CD4-positive, alpha-beta memory T cell (primary cell): ENCODE data around the gene MRPS27. TPM values are rescaled to one million over a fixed set of nuclear protein-coding genes. Genes with fewer than 3 reads are reported as not detected.

ENCODE experiments used
- CTCF ChIA-PET: fragments of 350-600 bp; sonication (Branson Sonifier 250); formaldehyde crosslinking; loops from one replicate; lab custom pipeline; 2021; ENCODE audit warnings: inconsistent platforms; ENCODE audit not compliant: partially characterized antibody; lab: Charles Lee
- POLR2A ChIA-PET: fragments of 350-600 bp; sonication (Branson Sonifier 250); formaldehyde crosslinking; loops from one replicate; lab custom pipeline; 2021; ENCODE audit not compliant: partially characterized antibody; lab: Charles Lee
- DNase-seq, 5 donors: peaks; one replicate each; pipeline versions ENCODE4 v3.0.0 to v3.0.0-alpha.2; 2020 to 2022; ENCODE audit warnings: mixed read lengths in 1 of 5
- H3K27ac ChIP-seq: one replicate; pipeline ENCODE4 v1.7.0; 2013; ENCODE audit warnings: low read depth, low read length
- H3K27me3 ChIP-seq: 2 replicates; pipeline ENCODE4 v1.7.0; 2013; ENCODE audit warnings: mild to moderate bottlenecking, low read length, moderate library complexity; ENCODE audit not compliant: insufficient read depth
- H3K36me3 ChIP-seq: 2 replicates; pipeline ENCODE4 v1.7.0; 2013; ENCODE audit warnings: mild to moderate bottlenecking, low read length, moderate library complexity; ENCODE audit not compliant: insufficient read depth
- H3K4me1 ChIP-seq: 2 replicates; pipeline ENCODE4 v1.7.0; 2013; ENCODE audit warnings: mild to moderate bottlenecking, low read length, moderate library complexity; ENCODE audit not compliant: insufficient read depth
- H3K4me3 ChIP-seq, 2 donors: one replicate each; pipeline ENCODE4 v1.7.0; 2013; ENCODE audit warnings: low read length in 2 of 2, mild to moderate bottlenecking in 1 of 2
- H3K9me3 ChIP-seq, 2 donors: one replicate each; pipeline ENCODE4 v1.7.0; 2013; ENCODE audit warnings: low read length in 2 of 2, control low read depth in 1 of 2; ENCODE audit not compliant: control insufficient read depth in 1 of 2
- H3K27ac Mint-ChIP-seq, 7 donors: one replicate each; pipeline ENCODE4 v1.8.0; 2020 to 2021; ENCODE audit warnings: mixed read lengths in 7 of 7, mild to moderate bottlenecking in 6 of 7, inconsistent platforms in 3 of 7, moderate library complexity in 3 of 7
- H3K27me3 Mint-ChIP-seq, 2 donors: one replicate each; pipeline ENCODE4 v1.8.0; 2020 to 2021; ENCODE audit warnings: mixed read lengths in 2 of 2
- H3K36me3 Mint-ChIP-seq, 2 donors: one replicate each; pipeline ENCODE4 v1.8.0; 2020 to 2021; ENCODE audit warnings: mixed read lengths in 2 of 2, inconsistent platforms in 1 of 2, mild to moderate bottlenecking in 1 of 2
- H3K4me1 Mint-ChIP-seq, 4 donors: one replicate each; pipeline ENCODE4 v1.8.0; 2020 to 2021; ENCODE audit warnings: mixed read lengths in 4 of 4, mild to moderate bottlenecking in 1 of 4
- H3K4me3 Mint-ChIP-seq, 8 donors: one replicate each; pipeline ENCODE4 v1.8.0; 2020 to 2021; ENCODE audit warnings: mixed read lengths in 8 of 8, mild to moderate bottlenecking in 7 of 8, moderate library complexity in 6 of 8, inconsistent platforms in 3 of 8
- H3K9me3 Mint-ChIP-seq, 8 donors: one replicate each; pipeline ENCODE4 v1.8.0; 2020 to 2021; ENCODE audit warnings: mixed read lengths in 8 of 8, mild to moderate bottlenecking in 5 of 8, inconsistent platforms in 3 of 8, moderate library complexity in 1 of 8
- intact Hi-C: fragments of 100-400 bp; cut with micrococcal nuclease; formaldehyde crosslinking; loops from one replicate; pipeline ENCODE4 v1.15.1; 2023
- microRNA-seq: library from miRNA; unstranded; fragments of <30 nt; microRNA quantifications from one replicate; pipeline ENCODE4 v1.2.0, GENCODE V29; 2021; ENCODE audit warnings: borderline replicate concordance, borderline number of aligned reads, borderline microRNAs expressed, mixed read lengths
- polyA plus RNA-seq, 2 donors: library from polyadenylated mRNA; unstranded; fragments of 300-500 nt; fragmentation: Illumina TruSeq; gene quantifications; one replicate each; pipeline ENCODE4 v1.2.3, GENCODE V29; 2021
- total RNA-seq, 2 experiments: library from RNA; stranded (reverse); gene quantifications; one replicate each; pipeline ENCODE4 v1.2.3, GENCODE V29; 2021

Gene MRPS27
- total and polyA plus RNA-seq, 4 experiments from 2014 or later: 36.6 to 44.6 (median 39.0) TPM

DNA sequence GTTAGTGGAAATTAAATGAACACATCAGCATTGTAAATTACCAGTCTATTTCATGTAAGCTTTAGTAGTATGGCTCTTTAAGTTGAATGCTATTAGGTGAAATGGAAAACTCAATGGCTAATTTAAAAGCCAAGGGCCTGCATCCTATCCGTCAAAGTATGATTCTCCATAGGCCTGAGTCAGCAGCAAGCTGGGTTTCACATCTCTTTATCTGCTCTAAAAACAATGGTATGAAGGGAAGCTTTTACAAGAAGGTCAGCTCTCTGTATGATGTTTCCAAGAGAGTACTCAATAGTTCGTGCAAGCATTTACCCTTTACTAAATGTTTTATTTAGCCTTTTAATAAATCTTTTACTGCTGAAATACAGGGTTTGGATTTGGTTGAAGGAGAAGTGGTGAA, 149.9 kb downstream of the MRPS27 start:
- Mint-ChIP-seq H3K4me3 (no peak overlapping the region), H3K9me3 (no peaks in the 10 kb centered on the region), H3K36me3 (no peaks in the 10 kb centered on the region), H3K27me3 (peaks cover 8 to 31% of the 10 kb centered on the region in 2 donors), H3K27ac (no peak overlapping the region), H3K4me1 (peaks cover 0 to 5% (median 0%) of the 10 kb centered on the region in 4 donors)
- no peaks in the 10 kb centered on the region for H3K36me3 ChIP-seq
- H3K4me1 ChIP-seq: no peaks in the 10 kb centered on the region
- ChIA-PET POLR2A (no interaction called here), CTCF (no interaction called here)
- intact Hi-C loops: no loop called here
- no peak for DNase-seq
- H3K4me3 ChIP-seq: no peak overlapping the region
- no peaks in the 10 kb centered on the region for H3K9me3 ChIP-seq
- H3K27ac ChIP-seq: no peak overlapping the region
- H3K27me3 ChIP-seq: no peaks in the 10 kb centered on the region

Small RNA genes within 50 kb of the gene (microRNA-seq; reads per million reads assigned to microRNA genes)
- gene MIR4803: not detected

Other genes starting within 250 kb of the MRPS27 start
- gene MAP1B, start 212.8 kb downstream of the MRPS27 start, total RNA-seq: not detected
- under 1 TPM; 0.13 to 0.25 TPM for gene MAP1B, start 212.8 kb downstream of the MRPS27 start, polyA plus RNA-seq
- gene PTCD2, start 133 bp upstream of the MRPS27 start, total RNA-seq: 10 to 100 TPM; 11.6 to 12.0 TPM
- 1 to 10 TPM; 4.1 to 6.3 TPM for gene PTCD2, start 133 bp upstream of the MRPS27 start, polyA plus RNA-seq
- gene ZNF366, start 187.2 kb upstream of the MRPS27 start, total RNA-seq: under 1 TPM; 0.29 to 0.58 TPM
- not detected for gene ZNF366, start 187.2 kb upstream of the MRPS27 start, polyA plus RNA-seq